ENCODE results near the gene ZNF576. TPM values are rescaled to one million over a fixed set of nuclear protein-coding genes. Genes with fewer than 3 reads are reported as not detected.

The ZNF576 gene
- total and polyA plus RNA-seq, 9 of the 15 experiments (the other 6 are each of a cell fraction or from before 2014, with no cell fraction given), result 6.8 to 18.2 (median 12.2) TPM

DNA sequence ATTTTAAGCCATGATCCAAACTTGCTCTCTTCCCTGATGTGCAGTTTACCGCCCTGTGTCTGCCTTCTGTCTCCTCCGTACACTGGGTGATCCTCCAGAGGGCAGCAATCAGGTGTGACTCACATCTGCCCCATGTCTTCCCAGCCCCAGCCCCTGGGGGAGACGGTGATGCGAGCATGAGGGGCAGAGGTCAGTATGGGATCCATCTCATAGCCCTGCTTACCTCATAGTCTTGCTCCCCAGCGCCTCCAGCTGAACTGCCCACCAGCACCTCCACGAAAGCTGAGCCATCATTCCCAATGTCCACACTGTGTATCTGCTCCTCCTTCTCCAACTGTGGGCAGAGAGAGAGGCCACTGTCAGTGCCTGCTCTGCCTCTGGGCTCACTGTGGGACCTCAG is 35.7 kb upstream of the ZNF576 start (continued):
- TF ChIP-seq BCL6 (CRISPR knock-in tag; IDR thresholded peaks at IDR 0.05) (no peak), EHMT2 (IDR thresholded peaks at IDR 0.05) (no peak), JUND (IDR thresholded peaks at IDR 0.05; ENCODE audit: borderline replicate concordance, low read depth, low read length) (peak; percentile 51; the same call in 1 of the 2 replicates), JUND (tag; IDR thresholded peaks at IDR 0.05; ENCODE audit: borderline replicate concordance, low read depth, low read length) (no peak; the same call in 2 of the 3 replicates), GTF2E2 (tag; IDR thresholded peaks at IDR 0.05) (no peak)
- TF ChIP-seq, protein P1, sequence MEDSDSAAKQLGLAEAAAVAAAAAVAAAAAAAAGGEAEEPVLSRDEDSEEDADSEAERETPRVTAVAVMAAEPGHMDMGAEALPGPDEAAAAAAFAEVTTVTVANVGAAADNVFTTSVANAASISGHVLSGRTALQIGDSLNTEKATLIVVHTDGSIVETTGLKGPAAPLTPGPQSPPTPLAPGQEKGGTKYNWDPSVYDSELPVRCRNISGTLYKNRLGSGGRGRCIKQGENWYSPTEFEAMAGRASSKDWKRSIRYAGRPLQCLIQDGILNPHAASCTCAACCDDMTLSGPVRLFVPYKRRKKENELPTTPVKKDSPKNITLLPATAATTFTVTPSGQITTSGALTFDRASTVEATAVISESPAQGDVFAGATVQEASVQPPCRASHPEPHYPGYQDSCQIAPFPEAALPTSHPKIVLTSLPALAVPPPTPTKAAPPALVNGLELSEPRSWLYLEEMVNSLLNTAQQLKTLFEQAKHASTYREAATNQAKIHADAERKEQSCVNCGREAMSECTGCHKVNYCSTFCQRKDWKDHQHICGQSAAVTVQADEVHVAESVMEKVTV (CRISPR knock-in tag; IDR thresholded peaks at IDR 0.05), result no peak
- TF ChIP-seq, protein P2, sequence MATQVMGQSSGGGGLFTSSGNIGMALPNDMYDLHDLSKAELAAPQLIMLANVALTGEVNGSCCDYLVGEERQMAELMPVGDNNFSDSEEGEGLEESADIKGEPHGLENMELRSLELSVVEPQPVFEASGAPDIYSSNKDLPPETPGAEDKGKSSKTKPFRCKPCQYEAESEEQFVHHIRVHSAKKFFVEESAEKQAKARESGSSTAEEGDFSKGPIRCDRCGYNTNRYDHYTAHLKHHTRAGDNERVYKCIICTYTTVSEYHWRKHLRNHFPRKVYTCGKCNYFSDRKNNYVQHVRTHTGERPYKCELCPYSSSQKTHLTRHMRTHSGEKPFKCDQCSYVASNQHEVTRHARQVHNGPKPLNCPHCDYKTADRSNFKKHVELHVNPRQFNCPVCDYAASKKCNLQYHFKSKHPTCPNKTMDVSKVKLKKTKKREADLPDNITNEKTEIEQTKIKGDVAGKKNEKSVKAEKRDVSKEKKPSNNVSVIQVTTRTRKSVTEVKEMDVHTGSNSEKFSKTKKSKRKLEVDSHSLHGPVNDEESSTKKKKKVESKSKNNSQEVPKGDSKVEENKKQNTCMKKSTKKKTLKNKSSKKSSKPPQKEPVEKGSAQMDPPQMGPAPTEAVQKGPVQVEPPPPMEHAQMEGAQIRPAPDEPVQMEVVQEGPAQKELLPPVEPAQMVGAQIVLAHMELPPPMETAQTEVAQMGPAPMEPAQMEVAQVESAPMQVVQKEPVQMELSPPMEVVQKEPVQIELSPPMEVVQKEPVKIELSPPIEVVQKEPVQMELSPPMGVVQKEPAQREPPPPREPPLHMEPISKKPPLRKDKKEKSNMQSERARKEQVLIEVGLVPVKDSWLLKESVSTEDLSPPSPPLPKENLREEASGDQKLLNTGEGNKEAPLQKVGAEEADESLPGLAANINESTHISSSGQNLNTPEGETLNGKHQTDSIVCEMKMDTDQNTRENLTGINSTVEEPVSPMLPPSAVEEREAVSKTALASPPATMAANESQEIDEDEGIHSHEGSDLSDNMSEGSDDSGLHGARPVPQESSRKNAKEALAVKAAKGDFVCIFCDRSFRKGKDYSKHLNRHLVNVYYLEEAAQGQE (IDR thresholded peaks at IDR 0.05; ENCODE audit: borderline replicate concordance), result peak; percentile 13; the same call in 1 of the 2 replicates
- TF ChIP-seq, protein P2 (CRISPR knock-in tag; IDR thresholded peaks at IDR 0.05; ENCODE audit: low read depth), result no peak
- TF ChIP-seq, protein P3, sequence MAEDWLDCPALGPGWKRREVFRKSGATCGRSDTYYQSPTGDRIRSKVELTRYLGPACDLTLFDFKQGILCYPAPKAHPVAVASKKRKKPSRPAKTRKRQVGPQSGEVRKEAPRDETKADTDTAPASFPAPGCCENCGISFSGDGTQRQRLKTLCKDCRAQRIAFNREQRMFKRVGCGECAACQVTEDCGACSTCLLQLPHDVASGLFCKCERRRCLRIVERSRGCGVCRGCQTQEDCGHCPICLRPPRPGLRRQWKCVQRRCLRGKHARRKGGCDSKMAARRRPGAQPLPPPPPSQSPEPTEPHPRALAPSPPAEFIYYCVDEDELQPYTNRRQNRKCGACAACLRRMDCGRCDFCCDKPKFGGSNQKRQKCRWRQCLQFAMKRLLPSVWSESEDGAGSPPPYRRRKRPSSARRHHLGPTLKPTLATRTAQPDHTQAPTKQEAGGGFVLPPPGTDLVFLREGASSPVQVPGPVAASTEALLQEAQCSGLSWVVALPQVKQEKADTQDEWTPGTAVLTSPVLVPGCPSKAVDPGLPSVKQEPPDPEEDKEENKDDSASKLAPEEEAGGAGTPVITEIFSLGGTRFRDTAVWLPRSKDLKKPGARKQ (CRISPR knock-in tag; IDR thresholded peaks at IDR 0.05), result no peak
- TF ChIP-seq, protein P4, sequence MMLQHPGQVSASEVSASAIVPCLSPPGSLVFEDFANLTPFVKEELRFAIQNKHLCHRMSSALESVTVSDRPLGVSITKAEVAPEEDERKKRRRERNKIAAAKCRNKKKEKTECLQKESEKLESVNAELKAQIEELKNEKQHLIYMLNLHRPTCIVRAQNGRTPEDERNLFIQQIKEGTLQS (IDR thresholded peaks at IDR 0.05), result peak; percentile 24
- TF ChIP-seq, protein P4 (CRISPR knock-in tag; conservative IDR thresholded peaks at IDR 0.05), result no peak
- TF ChIP-seq, protein P5, sequence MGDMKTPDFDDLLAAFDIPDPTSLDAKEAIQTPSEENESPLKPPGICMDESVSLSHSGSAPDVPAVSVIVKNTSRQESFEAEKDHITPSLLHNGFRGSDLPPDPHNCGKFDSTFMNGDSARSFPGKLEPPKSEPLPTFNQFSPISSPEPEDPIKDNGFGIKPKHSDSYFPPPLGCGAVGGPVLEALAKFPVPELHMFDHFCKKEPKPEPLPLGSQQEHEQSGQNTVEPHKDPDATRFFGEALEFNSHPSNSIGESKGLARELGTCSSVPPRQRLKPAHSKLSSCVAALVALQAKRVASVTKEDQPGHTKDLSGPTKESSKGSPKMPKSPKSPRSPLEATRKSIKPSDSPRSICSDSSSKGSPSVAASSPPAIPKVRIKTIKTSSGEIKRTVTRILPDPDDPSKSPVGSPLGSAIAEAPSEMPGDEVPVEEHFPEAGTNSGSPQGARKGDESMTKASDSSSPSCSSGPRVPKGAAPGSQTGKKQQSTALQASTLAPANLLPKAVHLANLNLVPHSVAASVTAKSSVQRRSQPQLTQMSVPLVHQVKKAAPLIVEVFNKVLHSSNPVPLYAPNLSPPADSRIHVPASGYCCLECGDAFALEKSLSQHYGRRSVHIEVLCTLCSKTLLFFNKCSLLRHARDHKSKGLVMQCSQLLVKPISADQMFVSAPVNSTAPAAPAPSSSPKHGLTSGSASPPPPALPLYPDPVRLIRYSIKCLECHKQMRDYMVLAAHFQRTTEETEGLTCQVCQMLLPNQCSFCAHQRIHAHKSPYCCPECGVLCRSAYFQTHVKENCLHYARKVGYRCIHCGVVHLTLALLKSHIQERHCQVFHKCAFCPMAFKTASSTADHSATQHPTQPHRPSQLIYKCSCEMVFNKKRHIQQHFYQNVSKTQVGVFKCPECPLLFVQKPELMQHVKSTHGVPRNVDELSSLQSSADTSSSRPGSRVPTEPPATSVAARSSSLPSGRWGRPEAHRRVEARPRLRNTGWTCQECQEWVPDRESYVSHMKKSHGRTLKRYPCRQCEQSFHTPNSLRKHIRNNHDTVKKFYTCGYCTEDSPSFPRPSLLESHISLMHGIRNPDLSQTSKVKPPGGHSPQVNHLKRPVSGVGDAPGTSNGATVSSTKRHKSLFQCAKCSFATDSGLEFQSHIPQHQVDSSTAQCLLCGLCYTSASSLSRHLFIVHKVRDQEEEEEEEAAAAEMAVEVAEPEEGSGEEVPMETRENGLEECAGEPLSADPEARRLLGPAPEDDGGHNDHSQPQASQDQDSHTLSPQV (IDR thresholded peaks at IDR 0.05), result no peak
